Prostate gland (tissue), 2 donors: Measurements from ENCODE around the gene GNAI3. TPM values are rescaled to one million over a fixed set of nuclear protein-coding genes. Genes with fewer than 3 reads are reported as not detected.
"Not testable (repeated sequence)": the region's sequence is repeated elsewhere in the genome, so short reads cannot be mapped to it uniquely, and the experiment has no call there.

ENCODE experiments used
- DNase-seq: peaks from one replicate; pipeline ENCODE4 v3.0.0-alpha.2; 2019; ENCODE audit warnings: low spot score
- H3K27ac ChIP-seq, 2 donors: fragments of 200-600 bp; sonication (generic); 2 replicates each; pipeline ENCODE4 v1.5.1; 2017 to 2019
- H3K27me3 ChIP-seq: fragments of 200-600 bp; sonication (generic); replicated peaks from 2 replicates; pipeline ENCODE4 v1.5.1; 2019; ENCODE audit not compliant: insufficient read depth
- H3K36me3 ChIP-seq, 2 donors: fragments of 200-600 bp; sonication (generic); 1 replicate in 1 of 2; 2 replicates in 1 of 2; pipeline versions ENCODE4 v1.5.1 to v1.8.1; 2017 to 2019
- H3K4me1 ChIP-seq: fragments of 200-600 bp; sonication (generic); replicated peaks from 2 replicates; pipeline ENCODE4 v1.5.1; 2019
- H3K4me3 ChIP-seq, 2 donors: fragments of 200-600 bp; sonication (generic); 2 replicates each; pipeline ENCODE4 v1.5.1; 2017 to 2019
- H3K9me3 ChIP-seq: fragments of 200-600 bp; sonication (generic); 2 replicates; pipeline ENCODE4 v1.5.1; 2017
- POLR2A ChIP-seq: fragments of 450-650 bp; IDR thresholded peaks from one replicate; pipeline ENCODE4 v1.6.1; 2016; ENCODE audit warnings: antibody characterized with exemption, mild to moderate bottlenecking
- POLR2AphosphoS5 ChIP-seq: sonication (generic); formaldehyde crosslinking; IDR thresholded peaks from one replicate; pipeline ENCODE4 v1.6.1; 2017; ENCODE audit warnings: antibody characterized with exemption
- WGBS: methylation state at CpG from one replicate; pipeline ENCODE4 v1.1.5; 2018; 5-methylcytosine and 5-hydroxymethylcytosine counted together
- intact Hi-C: fragments of 100-400 bp; cut with DNase I; formaldehyde crosslinking; loops from one replicate; pipeline ENCODE4 v1.14.2; 2022
- total RNA-seq, 2 donors: library from RNA; depleted of rRNA; stranded (reverse); fragments of >200 nt; gene quantifications; one replicate each; pipeline ENCODE4 v1.1.0, GENCODE V29; 2016
- TF ChIP-seq, protein P1 (sequence below), 4 experiments: fragments of 200-600 bp in 2 of 4; fragments of 450-650 bp in 2 of 4; sonication (generic) in 2 of 4; IDR thresholded peaks; 1 replicate in 3 of 4; 2 replicates in 1 of 4; pipeline ENCODE4 v1.5.1; 2016 to 2019; ENCODE audit warnings: antibody characterized with exemption in 4 of 4, mild to moderate bottlenecking in 2 of 4, moderate library complexity in 2 of 4

Gene GNAI3
- total RNA-seq, 2 donors from 2014 or later: 5.1 to 5.4 TPM

DNA sequence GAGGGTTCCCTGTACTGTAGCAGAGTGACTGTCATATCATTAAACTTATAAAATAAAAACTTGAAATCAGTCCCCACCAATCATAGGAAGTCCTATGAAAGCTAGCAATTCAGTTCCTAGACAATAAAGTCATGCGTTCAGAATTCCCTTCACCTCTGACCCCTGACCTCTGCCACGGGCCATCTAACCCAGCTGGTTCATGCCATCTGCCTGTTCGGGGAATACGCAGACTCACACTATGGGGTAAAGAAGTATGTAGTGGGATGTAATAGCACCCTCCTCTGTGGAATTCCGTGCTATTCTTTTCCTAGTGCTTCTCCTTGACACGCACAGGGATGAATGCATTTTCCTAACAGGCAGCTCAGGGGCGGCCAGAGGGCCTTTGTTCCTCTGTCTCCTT is 109.6 kb downstream of the GNAI3 start:
- Histone ChIP-seq H3K27me3 (no peaks in the 10 kb centered on the region), H3K4me3 (no peak overlapping the region), H3K9me3 (no peaks in the 10 kb centered on the region), H3K36me3 (peaks cover 0 to 4% of the 10 kb centered on the region in 2 donors), H3K27ac (no peak overlapping the region), H3K4me1 (no peaks in the 10 kb centered on the region)
- no peak for DNase-seq
- WGBS: 73% methylated on average over 7 of the region's 7 CpGs
- intact Hi-C loops: no loop called here
- no peak for TF ChIP-seq POLR2A
- TF ChIP-seq POLR2AphosphoS5: no peak
- TF ChIP-seq, protein P1, sequence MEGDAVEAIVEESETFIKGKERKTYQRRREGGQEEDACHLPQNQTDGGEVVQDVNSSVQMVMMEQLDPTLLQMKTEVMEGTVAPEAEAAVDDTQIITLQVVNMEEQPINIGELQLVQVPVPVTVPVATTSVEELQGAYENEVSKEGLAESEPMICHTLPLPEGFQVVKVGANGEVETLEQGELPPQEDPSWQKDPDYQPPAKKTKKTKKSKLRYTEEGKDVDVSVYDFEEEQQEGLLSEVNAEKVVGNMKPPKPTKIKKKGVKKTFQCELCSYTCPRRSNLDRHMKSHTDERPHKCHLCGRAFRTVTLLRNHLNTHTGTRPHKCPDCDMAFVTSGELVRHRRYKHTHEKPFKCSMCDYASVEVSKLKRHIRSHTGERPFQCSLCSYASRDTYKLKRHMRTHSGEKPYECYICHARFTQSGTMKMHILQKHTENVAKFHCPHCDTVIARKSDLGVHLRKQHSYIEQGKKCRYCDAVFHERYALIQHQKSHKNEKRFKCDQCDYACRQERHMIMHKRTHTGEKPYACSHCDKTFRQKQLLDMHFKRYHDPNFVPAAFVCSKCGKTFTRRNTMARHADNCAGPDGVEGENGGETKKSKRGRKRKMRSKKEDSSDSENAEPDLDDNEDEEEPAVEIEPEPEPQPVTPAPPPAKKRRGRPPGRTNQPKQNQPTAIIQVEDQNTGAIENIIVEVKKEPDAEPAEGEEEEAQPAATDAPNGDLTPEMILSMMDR (IDR thresholded peaks at IDR 0.05): no peak

DNA sequence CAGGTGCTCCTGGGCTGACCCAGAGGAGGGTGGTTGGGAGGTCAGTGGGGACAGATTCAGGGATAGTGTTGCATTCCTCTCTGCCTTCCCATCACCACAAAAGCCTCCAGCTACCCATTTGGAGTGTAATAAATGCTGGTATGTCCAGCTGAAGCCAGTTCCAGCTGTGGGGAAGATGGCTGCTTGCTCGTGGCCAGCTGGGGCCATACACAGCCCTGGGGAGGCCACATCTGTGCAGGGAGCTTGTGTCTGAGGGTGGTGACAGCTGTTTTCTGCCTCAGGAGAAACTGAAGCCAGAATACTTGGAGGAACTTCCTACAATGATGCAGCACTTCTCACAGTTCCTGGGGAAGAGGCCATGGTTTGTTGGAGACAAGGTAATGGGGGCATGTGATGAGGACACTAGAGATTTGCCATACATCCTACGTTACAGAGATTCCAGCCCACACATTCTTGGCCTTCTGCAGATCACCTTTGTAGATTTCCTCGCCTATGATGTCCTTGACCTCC is 110.2 kb downstream of the GNAI3 start:
- TF ChIP-seq POLR2A (no peak), POLR2AphosphoS5 (no peak)
- TF ChIP-seq, protein P1 (IDR thresholded peaks at IDR 0.05): no peak
- DNase-seq: no peak
- H3K27me3 ChIP-seq: no peaks in the 10 kb centered on the region
- H3K27ac ChIP-seq: no peak overlapping the region
- 42% methylated on average over 3 of the region's 3 CpGs for WGBS
- intact Hi-C loops: no loop called here
- no peak overlapping the region for H3K4me3 ChIP-seq
- no peaks in the 10 kb centered on the region for H3K4me1 ChIP-seq
- H3K36me3 ChIP-seq: peaks cover 0 to 4% of the 10 kb centered on the region in 2 donors
- no peaks in the 10 kb centered on the region for H3K9me3 ChIP-seq

DNA sequence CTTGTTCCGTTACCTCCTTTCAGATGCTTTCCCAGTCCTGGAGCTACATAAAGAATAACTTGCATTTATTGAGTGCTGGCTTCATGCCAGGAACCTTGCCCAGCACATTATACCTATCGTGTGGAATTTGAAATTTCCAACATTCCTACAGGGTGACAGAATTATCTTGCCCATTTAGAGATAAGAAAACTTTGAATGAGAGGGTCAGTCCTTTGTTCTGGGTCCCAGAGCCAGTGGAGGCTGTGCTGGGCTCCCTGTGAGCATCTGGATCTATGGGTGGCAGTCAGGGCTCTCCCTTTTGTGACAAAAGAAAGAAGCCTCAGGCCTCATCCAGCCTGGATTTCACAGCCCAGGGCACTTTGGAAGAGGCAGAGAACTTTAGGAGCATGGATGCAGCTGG is 110.7 kb downstream of the GNAI3 start:
- TF ChIP-seq POLR2AphosphoS5 (no peak), POLR2A (no peak)
- TF ChIP-seq, protein P1 (IDR thresholded peaks at IDR 0.05): no peak
- H3K4me1 ChIP-seq: no peaks in the 10 kb centered on the region
- H3K4me3 ChIP-seq: no peak overlapping the region
- no peak for DNase-seq
- 46% methylated on average over 2 of the region's 2 CpGs for WGBS
- H3K27ac ChIP-seq: no peak overlapping the region
- no peaks in the 10 kb centered on the region for H3K27me3 ChIP-seq
- intact Hi-C loops: no loop called here
- H3K36me3 ChIP-seq: peaks cover 0 to 4% of the 10 kb centered on the region in 2 donors
- H3K9me3 ChIP-seq: no peaks in the 10 kb centered on the region

DNA sequence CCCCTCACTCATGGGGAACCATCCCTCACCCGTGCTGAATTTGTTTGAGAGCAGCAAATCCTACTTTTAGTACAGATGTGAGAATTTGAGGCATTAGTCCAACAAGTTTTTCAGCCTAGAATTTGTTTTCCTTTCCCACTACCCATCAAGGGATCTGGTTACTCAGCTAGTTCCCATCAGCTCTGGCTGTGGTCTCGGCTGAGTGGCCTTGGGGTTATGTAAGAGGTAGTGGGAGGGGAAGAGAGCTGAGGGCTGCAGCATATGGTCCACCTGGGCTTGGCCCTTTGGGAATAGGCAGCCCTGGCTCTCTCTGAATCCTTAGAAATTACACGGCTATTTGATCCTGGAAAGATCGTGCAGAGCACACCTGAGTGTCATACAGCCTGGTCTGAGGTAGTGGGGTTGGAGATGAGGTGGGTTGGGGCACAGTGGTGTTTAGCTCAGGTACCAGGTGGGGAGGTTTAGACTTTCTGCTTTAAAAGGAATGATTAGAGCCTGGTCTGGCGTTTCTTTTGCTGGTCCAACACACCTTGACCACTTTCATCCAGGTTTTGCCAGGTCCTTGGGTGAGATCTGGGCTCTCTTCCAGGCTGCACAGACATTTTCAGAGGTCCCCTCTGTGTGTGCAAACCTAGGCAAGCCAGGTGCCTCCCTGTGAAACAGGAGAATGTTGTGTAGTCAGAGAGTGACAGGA is 111.7 kb downstream of the GNAI3 start:
- TF ChIP-seq POLR2AphosphoS5 (no peak), POLR2A (no peak)
- TF ChIP-seq, protein P1 (IDR thresholded peaks at IDR 0.05): no peak
- Histone ChIP-seq H3K9me3 (no peaks in the 10 kb centered on the region), H3K36me3 (peaks cover 0 to 4% of the 10 kb centered on the region in 2 donors), H3K27me3 (no peaks in the 10 kb centered on the region), H3K4me3 (no peak overlapping the region), H3K27ac (no peak overlapping the region), H3K4me1 (no peaks in the 10 kb centered on the region)
- intact Hi-C loops: no loop called here
- no peak for DNase-seq
- 63% methylated on average over 5 of the region's 5 CpGs for WGBS

DNA sequence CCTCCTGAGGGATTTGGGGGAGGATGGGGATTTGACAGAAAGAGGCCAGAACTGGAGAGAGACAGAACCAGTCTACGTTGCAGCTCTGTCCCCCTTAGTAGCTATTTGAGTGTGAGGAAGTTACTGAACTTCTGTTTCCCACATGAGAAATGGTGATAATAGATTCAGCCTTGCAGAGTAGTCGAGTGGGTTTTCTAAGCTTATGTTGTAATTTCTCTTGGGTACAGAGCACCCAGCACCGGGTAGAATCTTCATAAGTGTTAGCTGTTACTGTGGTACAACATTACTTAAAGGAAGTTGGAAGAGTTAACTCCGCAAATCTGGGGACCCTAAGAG is 112.2 kb downstream of the GNAI3 start:
- H3K27ac ChIP-seq, H3K9me3 ChIP-seq, H3K27me3 ChIP-seq, H3K4me1 ChIP-seq, intact Hi-C loops, DNase-seq, H3K36me3 ChIP-seq, H3K4me3 ChIP-seq: not testable (repeated sequence)
- 54% methylated on average over 4 of the region's 4 CpGs for WGBS
